SH-SY5Y (cell line): ENCODE data around the gene CAPN11.

ENCODE experiments used
- GATA2 ChIP-seq: IDR thresholded peaks from 2 replicates; pipeline ENCODE4 v1.6.1; 2011; ENCODE audit warnings: mild to moderate bottlenecking, low read depth, low read length
- GATA3 ChIP-seq: IDR thresholded peaks from 2 replicates; pipeline ENCODE4 v1.6.1; 2011; ENCODE audit warnings: low read depth, mild to moderate bottlenecking, low read length, moderate library complexity

DNA sequence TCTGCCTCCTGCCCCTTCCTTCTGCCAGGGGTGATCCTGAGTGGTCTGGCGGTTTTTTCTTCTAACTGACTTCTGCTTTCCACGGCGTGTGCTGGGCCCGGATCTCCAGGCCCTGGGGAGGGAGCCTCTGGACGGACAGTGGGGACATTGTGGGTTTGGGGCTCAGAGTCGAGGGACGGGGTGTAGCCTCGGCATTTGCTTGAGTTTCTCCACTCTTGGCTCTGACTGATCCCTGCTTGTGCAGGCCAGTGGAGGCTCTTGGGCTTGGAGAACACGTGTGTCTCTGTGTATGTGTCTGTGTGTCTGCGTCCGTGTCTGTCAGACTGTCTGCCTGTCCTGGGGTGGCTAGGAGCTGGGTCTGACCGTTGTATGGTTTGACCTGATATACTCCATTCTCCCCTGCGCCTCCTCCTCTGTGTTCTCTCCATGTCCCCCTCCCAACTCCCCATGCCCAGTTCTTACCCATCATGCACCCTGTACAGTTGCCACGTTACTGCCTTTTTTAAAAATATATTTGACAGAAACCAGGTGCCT lies 75.0 kb downstream of the CAPN11 start:
- TF ChIP-seq GATA2 (no peak), GATA3 (no peak)
